Femur (tissue), 1 donor: ENCODE data around the gene RNF113A.
A peak's percentile ranks its signal among the peaks of the same experiment; 100 is the strongest.
"Not testable (repeated sequence)": the region's sequence is repeated elsewhere in the genome, so short reads cannot be mapped to it uniquely, and the experiment has no call there.

Experiments
- DNase-seq: peaks from one replicate; pipeline ENCODE4 v3.0.0-alpha.2; 2017

The RNF113A gene

DNA sequence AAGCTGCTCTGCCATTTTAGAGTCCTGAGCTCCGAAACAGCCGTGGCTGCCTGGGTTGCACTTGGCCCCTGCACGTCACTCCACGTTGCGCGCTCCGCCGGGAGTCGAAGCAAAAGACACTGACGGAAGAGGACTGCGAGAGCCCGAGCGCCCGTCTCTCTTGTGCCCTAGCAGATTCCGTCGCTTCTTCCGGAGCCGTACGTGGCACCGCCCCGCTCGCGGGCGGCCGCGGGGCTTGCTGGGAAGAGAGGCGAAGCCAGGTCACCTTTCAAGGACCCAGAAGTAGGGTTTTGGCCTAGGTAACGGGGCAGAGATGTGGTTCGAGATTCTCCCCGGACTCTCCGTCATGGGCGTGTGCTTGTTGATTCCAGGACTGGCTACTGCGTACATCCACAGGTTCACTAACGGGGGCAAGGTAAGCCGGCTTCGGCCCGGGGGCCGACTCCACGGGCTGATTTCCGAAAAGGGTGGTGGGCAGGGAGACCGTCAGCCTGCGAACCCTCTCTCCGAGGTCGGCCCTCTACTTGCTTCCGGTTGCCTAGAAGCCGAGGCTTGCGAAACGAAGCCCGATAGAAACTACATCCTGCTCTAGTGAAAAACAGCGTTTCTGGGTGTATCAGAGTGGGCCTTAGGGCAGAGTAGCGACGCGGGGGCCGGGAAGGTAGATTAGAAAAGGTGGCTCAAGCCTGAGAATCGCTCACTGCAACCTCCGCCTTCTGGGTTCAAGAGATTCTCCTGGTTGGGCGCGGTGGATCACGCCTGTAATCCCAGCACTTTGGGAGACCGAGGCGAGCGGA lies at the start of gene RNF113A, which contains the start of gene NDUFA1:
Gene RNF113A, minus strand, starts transcription at position 135 of the 797 bp plus-strand sequence. Its CDS starts 120 bp downstream, at position 15.
Gene NDUFA1, plus strand, starts transcription at position 234 of the 797 bp plus-strand sequence. Its CDS starts 80 bp downstream, at position 314.
- peak; percentile 89 for DNase-seq

DNA sequence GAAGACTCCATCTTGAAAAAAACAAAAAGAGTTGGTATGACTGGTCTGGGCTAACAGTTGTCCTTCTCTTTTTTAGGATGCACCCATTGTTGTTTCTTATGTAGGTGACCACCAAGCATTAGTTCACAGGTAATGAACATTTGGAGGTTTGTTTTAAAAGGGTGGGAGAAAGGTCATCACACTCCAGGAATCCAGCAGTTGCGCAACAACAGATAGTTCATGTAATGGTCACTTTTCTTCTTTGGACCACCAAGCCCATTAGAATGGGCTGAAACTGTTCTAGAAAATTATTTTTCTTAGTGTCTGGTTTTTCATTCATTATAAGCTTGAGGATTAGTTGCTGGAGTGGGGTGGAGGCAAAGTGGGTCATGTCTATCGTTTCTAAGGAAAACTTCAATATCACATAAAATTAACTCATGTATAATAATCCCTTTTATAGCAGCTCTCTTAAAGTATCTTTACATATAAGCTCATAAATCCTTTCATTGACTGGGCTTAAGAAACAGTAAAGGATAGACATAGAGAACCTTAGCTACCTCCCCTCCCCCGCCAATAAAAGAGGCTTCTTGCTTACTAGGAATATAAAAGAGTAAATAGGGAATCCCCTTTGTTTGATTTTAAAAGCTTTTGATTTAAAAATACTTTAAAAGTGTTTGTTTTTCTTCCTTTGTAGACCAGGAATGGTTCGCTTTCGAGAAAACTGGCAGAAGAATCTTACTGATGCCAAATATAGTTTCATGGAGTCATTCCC lies 48.5 kb upstream of the RNF113A start:
- no peak for DNase-seq

DNA sequence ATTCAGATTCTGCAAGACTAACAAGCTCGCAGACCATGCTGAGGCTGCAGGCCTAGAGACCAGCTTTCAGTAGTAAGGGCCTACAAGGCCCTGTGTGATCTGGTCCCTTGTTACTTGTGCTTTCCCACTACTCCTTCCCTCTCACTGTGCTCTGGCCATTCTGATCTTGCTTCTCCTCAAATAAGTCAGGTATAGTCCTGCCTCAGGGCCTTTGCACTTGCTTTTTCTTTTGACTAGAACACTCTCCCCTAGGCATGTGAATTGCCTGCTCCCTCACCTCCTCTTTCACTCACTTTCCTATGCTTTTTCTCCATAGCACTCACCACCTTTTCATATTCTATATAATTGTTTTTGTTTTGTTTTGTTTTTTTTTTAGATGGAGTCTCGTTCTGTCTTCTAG lies 46.3 kb upstream of the RNF113A start:
- no peak for DNase-seq

DNA sequence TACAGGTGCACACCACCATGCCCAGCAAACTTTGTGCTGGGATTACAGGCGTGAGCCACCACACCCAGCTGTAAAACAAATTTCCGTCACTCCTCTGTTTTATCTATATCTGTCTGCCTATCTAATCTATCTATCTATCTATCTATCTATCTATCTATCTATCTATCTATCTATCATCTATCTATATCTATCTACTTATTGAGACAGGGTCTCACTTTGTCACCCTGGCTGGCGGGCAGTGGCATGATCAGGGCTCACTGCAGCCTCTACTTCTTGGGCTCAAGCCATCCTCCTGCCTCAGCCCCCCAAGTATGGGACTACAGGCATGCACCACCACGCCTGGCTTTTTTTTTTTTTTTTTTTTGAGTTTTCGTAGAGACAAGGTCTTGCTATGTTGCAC lies 44.8 kb upstream of the RNF113A start:
- DNase-seq, result no peak

DNA sequence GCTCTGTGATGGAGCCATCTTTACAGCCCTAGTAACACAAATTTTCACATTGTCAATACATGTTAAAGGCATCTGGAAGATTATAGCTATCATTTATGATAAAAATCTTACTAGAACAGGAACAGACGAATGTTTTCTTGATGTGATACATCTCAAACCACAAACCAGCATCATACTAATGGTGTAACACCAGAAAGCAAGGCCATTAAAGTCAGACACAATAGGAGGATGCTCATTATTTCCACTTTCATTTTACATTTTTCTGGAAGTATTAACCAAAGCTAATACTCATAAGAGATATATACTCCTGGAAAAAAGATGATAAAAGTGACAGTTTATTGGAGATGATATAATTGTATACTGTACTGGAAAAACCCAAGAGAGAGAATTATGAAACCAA lies 29.4 kb upstream of the RNF113A start:
- no peak for DNase-seq

DNA sequence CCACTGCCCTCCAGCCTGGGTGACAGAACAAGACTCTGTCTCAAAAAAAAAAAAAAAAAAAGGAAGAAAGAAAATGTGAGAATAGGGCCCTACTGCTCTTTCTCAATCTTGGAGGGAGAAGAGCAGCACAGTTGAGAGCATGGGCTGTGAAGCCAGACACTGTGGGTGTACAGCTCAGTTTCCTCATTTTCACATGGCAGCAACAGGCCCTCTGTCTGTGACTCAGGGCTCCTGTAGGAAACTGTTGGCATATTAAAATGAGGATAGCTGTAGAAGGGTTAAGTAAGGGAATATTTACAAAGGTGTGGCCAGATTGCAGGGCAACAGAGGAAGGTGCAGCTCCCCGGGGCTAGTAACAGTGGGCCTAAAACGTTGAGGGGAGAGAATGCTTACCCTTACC lies 27.6 kb upstream of the RNF113A start:
- no peak for DNase-seq

DNA sequence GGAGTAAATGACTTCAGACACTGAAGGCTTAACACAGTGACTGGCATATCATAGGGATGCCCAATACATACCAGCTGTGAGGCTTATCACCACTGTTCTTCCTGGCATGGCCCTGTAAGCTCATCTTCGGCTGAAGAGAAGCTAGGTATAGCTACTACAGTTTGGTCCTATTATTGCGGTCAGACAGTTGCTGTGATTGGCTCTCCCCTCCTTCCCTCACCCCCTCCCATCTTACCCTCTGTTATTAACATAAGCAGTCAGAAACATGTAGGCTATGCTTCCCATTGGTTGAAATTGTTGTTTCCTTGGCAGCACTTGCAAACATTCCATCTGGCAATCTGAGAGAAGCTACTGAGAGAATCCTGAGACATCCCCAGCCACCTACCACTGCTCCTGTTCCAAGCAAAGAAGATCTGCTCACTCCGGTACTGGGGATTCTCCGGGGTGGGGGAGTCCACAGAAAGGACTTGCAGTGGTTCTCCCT lies 24.4 kb upstream of the RNF113A start, which contains the start of gene AKAP14:
Gene AKAP14, plus strand, starts transcription at position 51 of the 484 bp plus-strand sequence. CDS start 7,331 bp downstream, outside the sequence.
- DNase-seq, result no peak

DNA sequence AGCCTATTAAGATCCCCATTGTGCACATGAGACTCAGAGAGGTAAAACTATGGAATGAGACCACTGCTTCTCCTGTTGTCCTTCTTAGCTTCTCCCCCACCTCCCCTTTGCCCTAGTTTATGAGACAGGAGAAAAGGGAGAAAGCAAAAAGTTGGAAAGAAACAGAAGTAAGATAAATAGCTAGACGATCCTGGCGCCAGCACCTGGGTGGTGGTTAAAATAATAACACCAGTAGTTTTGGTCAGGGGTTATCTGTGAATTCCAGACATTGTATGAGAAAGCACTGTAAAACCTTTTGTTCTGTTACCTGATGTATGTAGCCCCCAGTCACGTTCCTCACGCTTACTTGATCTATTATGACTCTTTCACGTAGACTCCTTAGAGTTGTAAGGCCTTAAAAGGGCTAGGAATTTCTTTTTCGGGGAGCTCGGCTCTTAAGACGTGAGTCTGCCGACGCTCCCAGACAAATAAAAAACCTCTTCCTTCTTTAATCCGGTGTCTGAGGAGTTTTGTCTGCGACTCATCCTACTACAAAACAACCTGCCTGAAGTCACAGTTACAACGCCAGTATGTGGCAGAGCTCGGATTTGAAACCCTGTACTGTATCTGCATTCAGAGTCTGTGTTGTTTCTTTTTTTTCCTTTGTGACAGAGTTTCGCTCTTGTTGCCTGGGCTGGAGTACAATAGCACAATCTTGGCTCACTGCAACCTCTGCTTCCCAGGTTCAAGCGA lies 20.6 kb upstream of the RNF113A start:
- not testable (repeated sequence) for DNase-seq

DNA sequence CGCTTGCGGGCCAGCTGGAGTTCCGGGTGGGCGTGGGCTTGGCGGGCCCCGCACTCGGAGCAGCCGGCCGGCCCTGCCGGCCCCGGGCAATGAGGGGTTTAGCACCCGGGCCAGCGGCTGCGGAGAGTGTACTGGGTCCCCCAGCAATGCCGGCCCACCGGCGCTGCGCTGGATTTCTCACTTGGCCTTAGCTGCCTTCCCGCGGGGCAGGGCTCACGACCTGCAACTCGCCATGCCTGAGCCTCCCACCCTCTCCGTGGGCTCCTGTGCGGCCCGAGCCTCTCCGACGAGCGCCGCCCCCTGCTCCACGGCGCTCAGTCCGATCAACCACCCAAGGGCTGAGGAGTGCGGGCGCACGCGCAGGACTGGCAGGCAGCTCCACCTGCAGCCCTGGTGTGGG lies 19.1 kb upstream of the RNF113A start:
- not testable (repeated sequence) for DNase-seq

DNA sequence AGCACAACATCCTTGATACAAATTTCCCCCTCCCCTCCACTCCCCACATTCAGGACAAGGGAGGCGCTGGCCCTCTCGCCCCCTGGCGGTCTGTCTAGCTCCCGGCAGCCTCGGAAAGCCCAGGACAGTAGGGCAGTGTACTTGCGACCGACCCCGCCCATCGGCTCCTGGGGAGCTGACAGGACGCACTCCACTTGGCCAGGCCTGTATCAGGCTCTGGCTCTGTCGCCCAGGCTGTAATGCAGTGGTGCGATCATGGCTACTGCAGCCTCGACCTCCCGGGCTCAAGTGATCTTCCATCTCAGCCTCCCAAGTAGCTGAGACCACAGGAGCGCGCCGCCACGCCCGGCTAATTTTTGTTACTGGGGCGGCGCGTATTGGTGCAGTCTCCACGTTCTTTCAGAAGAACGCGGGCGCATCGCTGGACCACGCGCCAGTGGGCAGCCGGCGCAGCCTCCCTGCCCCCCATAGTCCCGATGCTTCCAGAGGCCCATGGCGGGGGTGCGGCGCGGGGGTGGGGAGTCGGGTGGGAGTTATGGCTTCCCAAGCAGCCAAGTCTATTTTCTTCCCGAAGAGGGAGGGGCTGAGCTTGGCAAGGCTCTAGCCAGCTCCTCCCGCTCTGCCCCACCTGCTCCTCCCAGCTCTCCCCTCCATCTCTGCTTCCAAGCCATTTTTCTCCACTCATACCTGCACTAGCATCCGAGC lies 16.3 kb upstream of the RNF113A start:
- peak; percentile 47 for DNase-seq

DNA sequence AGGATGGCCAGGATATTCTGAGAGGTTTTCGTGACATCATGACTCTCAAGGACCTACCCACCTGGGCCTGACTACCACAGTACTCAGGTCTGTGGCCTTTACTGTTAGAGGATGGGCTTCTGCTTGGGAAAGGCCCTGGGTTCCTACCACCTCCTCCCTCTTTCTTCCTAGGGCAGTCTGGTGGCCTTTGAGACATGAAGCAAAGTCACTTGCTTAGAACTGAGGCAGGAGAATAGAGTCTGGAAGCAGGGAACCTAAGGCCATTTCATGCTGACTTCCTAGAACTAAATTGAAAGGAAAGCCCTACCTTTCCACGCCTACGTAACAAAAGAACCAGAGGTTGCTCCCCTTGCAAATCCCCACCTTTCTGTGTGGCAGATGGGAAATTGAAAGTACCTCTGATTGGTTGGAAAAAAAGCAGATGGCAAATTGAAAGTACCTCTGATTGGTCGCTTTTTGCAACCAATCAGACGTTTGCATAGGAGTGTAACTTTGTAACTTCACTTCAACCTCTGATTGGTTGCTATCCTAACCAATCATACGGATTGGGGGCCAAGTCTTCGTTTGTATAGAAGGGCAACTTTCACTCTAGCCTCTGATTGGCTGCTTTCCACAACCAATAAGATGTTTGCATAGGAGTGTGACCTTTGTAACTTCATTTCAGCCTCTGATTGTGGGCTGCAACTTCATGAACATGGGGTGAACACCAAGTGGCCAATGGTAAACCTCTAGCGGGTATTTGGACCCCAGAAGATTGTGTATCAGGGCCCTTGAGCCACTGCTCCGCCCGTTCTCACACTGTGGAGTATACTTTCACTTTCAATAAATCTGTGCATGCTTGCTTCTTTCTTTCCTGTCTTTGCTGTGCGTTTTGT lies 14.3 kb upstream of the RNF113A start:
- DNase-seq, result no peak

DNA sequence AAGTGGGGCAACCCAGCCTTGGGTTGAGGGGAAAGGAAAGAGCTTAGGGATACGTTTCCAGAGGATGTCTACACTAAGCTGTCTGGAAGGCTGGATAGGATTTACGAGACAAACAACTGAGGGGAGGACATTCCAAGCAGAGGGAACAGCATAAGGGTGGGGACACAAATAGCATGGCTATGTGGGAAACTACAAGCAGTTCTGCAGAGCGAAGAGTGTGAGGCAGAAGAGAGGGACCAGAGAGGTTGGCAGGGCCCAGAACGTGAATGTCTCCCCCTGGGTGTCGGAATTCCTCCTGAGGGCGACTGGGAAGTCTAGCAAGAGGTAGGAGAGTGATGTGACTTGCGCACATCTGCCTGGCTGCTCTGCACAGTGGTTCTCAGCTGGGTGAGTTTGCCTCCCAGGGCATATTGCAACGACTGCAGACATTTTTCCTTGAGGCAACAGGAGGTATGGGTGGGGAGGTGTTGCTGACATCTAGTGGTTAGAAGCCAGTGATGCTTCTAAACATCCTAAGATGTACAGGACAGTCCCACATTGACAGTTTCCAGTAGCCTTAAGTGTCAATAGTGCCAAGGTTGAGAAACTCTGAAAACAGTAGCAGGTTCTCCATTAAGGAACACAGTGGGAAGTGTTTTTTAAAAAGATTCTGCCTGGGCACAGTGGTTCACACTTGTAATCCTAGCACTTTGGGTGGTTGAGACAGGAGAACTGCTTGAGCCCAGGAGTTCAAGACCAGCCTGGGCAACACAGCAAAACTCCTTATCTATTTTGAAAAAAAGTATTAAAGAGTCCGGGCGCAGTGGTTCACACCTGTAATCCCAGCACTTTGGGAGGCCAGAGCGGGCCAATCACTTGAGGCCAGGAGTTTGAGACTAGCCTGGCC lies 9.3 kb upstream of the RNF113A start:
- DNase-seq, result no peak

DNA sequence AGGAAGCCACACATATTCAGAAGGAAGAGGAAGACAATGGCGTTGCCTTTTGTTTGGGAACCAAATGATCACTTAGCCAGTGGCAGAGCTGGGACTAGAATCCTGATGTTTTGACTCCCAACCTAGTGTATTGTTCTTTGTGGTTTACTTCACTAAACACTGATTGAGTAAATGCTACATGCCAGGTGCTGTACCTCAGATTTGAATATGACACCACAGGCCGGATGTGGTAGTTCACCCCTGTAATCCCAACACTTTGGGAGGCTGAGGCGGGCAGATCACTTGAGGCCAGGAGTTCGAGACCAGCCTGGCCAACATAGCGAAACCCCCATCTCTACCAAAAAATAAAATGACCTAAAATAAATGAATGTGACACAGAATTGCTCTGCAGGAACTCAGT lies 8.5 kb upstream of the RNF113A start:
- DNase-seq, result no peak

DNA sequence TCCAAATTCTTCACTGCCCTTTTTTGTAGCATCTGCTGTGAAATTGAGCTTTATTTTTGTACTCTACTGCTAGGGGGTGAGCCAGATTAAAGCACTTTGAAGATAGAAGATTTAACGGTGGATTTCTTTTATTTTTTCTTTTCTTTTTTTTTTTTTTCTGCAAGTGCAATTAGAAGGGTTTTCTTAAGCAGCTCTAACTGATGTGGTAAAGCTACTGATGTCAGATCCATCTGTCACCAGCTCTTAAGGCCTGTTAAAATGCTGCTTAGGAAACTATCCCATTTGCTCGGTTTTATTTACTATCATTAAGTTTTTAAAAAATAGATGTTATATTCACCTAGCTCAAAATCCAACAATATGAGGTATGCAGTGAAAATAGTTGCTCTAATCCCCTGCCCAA lies 7.2 kb upstream of the RNF113A start:
- DNase-seq, result no peak

DNA sequence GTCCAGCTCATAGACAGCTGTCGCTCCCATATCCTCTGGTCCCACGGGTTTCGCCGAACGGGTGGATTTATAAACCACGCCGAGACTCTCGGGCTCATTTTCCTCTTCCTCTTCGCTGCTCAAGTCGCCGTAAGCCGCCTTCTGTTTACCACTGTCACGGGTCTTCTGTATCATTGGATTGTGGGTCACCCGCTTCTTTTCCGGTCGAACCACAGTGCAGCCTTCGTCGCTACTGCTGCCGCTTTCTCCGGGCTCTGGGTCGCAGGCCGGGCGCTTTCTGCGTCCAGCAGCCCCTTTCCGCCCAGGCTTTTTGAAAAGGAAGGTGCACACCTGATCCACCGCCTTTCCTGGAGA lies 311 bp downstream of the RNF113A start:
- no peak for DNase-seq

DNA sequence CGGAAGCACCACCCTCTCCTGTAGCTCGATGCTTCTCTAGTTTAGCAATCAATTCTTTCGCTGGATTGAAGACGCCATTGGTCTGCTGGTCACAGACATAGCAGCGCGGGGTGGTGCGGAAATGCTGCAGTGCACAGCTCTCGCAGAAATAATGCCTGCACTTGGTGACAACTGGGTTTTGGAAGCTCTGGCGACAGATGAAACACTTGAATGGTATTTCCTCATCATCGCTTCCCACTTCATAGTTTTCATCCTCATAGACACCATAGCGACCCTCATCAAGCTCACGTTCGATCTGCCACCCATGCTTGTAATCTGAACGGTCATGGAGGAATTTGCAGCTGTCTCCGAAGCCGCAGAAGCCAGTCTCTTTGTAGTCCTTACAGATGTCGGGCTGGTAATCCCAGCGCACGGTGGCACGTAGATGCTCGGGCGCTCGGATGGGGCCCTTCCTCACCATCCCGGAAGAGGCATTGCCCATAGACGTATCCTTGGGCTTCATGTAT lies 854 bp downstream of the RNF113A start:
- DNase-seq, result no peak

DNA sequence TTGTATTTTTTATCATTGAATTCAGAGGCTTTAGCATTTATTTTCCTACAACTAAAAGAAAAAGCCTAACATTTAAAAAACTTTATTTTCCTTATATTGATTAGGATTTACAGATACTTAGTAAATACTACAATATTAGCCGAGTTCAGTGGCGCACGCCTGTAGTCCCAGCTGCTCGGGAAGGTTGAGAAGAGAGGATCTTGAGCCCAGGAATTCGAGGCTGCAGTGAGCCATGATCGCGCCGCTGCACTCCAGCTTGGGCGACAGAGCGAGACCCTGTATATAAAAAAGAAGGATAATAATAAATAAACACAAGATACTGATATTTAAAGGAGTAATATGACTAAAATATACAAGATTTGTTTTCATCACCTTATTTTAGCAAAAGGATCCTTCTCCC lies 18.1 kb downstream of the RNF113A start:
- DNase-seq, result peak; percentile 23

DNA sequence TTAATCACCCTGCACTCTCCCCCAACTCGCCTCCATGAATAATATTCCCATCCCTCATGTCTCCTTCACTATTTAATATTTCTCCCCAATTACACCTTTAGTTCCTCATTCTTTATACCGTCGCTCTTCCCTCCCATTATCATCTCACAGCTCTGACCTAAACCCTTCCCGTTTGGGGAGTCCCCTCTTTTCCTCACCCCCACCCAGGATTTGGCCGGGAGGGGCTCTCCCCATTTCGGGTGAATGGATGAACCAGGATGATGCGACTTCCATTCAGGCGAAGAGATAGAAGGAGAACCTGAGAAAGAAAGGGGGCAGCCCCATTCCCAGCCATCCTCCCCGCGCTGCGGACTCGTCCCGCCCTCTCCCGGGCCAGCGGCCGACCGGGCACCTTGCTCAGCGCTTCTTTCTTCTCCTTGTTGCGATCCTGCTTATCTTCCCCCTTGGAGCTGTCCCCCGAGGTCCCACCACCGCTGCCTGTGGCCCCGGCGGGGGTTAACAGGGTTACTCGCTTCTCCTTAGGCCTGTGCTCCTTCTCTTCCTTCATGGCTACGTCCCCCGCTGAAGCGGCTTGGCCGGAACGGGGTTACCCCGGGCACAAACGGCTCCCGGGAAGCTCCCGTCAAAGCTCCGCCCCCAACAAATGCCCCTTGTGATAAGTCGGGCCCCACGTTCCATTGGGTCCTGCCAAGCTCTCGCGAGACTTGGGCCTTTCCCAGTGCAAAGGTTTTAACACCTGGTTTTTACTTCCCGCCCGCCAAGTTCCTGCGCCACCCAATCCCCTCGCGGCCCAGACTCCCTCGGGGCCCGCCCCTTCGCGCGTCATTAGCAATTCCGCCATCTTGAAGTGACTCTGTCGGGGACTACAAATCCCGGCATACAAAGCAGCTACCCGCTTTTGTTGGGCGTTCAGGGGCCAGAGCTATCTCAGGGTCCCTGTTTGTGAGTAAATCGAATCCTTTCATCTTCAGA lies 18.9 kb downstream of the RNF113A start, which contains the start of gene UPF3B:
Gene UPF3B, minus strand, starts transcription at position 582 of the 972 bp plus-strand sequence. Its CDS starts 35 bp downstream, at position 547.
- DNase-seq, result peak; percentile 96

DNA sequence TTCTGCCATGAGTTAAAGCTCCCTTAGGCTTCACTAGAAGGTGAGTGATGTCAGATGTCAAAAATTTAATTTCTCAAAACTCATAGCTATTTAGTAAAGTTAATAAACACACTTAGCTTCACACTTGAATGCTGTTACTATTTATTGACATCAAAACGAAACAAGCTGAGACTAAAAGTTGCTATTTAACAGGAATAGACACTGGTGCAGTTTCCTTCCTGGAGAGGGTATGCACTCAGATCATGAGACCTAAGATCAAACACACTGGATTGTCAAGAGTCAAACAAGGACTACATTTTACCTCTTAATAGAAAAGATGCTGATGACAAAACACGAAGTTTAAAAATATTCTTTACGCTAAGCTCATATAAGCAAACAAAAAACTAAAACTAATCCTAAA lies 37.6 kb downstream of the RNF113A start:
- no peak for DNase-seq
